B cell (primary cell): ENCODE measurements around the gene HACD1. TPM values are rescaled to one million over a fixed set of nuclear protein-coding genes. Genes with fewer than 3 reads are reported as not detected.
"Not testable (repeated sequence)": the region's sequence is repeated elsewhere in the genome, so short reads cannot be mapped to it uniquely, and the experiment has no call there.

Experiments used
- ATAC-seq: fragments of 200-7000 bp; cut with Tn5 transposase; one replicate; pipeline ENCODE4 v1.10.0; 2021; ENCODE audit warnings: low read depth, mild to moderate bottlenecking, moderate number of reproducible peaks, moderate library complexity
- CTCF ChIA-PET: fragments of 350-600 bp; sonication (Branson Sonifier 250); formaldehyde crosslinking; loops from one replicate; lab custom pipeline; 2021; ENCODE audit warnings: antibody characterized with exemption, inconsistent platforms; lab: Charles Lee
- POLR2A ChIA-PET: fragments of 350-600 bp; sonication (Branson Sonifier 250); formaldehyde crosslinking; loops from one replicate; lab custom pipeline; 2021; ENCODE audit warnings: antibody characterized with exemption; lab: Charles Lee
- DNase-seq: peaks from one replicate; pipeline ENCODE4 v3.0.0; 2013
- H2AFZ ChIP-seq: 2 replicates; pipeline ENCODE4 v1.6.1; 2012; ENCODE audit warnings: mild to moderate bottlenecking, low read depth, low read length; ENCODE audit not compliant: insufficient read depth, poor library complexity, severe bottlenecking
- H3K27ac ChIP-seq, 2 donors: 1 replicate in 1 of 2; 2 replicates in 1 of 2; pipeline ENCODE4 v1.5.1; 2012 to 2013; ENCODE audit warnings: low read length in 2 of 2, mild to moderate bottlenecking in 2 of 2, moderate library complexity in 1 of 2
- H3K27me3 ChIP-seq, 4 experiments: fragments of 200-600 bp in 1 of 4; sonication (generic) in 1 of 4; replicated peaks in 1 of 4; 1 replicate in 2 of 4; 2 replicates in 2 of 4; pipeline versions ENCODE4 v1.6.1 to v1.7.0; 2013 to 2016; ENCODE audit warnings: low read length in 3 of 4, mild to moderate bottlenecking in 2 of 4, mixed read lengths in 1 of 4, moderate library complexity in 1 of 4; ENCODE audit not compliant: insufficient read depth in 4 of 4, control insufficient read depth in 3 of 4; ENCODE audit errors: control extremely low read depth in 1 of 4
- H3K36me3 ChIP-seq, 2 experiments: replicated peaks in 1 of 2; 1 replicate in 1 of 2; 2 replicates in 1 of 2; pipeline versions ENCODE4 v1.6.1 to v1.7.1; 2013; ENCODE audit warnings: low read length in 1 of 2; ENCODE audit not compliant: insufficient read depth in 2 of 2, control insufficient read depth in 1 of 2; ENCODE audit errors: control extremely low read depth in 1 of 2, extremely low read depth in 1 of 2
- H3K4me1 ChIP-seq, 2 donors: fragments of 200-600 bp in 1 of 2; sonication (generic) in 1 of 2; 1 replicate in 1 of 2; 2 replicates in 1 of 2; pipeline versions ENCODE4 v1.5.1 to v1.6.1; 2013 to 2017; ENCODE audit warnings: low read length in 2 of 2; ENCODE audit not compliant: control insufficient read depth in 2 of 2, insufficient read depth in 2 of 2
- H3K4me2 ChIP-seq: replicated peaks from 2 replicates; pipeline ENCODE3; 2012; ENCODE audit warnings: mild to moderate bottlenecking, low read depth, low read length; ENCODE audit not compliant: poor library complexity, severe bottlenecking
- H3K4me3 ChIP-seq, 5 experiments: fragments of 200-600 bp in 1 of 5; sonication (generic) in 1 of 5; 1 replicate in 3 of 5; 2 replicates in 2 of 5; pipeline versions ENCODE4 v1.5.1 to v1.7.0; 2011 to 2016; ENCODE audit warnings: low read length in 4 of 5, mild to moderate bottlenecking in 4 of 5, low read depth in 2 of 5, control low read depth in 1 of 5, moderate library complexity in 1 of 5; ENCODE audit not compliant: insufficient read depth in 1 of 5; ENCODE audit errors: control extremely low read depth in 1 of 5, extremely low read depth in 1 of 5
- H3K79me2 ChIP-seq: fragments of 200-600 bp; sonication (generic); one replicate; pipeline ENCODE4 v1.6.0; 2016; ENCODE audit warnings: low read length; ENCODE audit not compliant: control insufficient read depth, insufficient read depth
- H3K9ac ChIP-seq: fragments of 200-600 bp; sonication (generic); 2 replicates; pipeline ENCODE4 v1.6.1; 2017; ENCODE audit warnings: mild to moderate bottlenecking, low read length, moderate library complexity
- H3K9me3 ChIP-seq, 3 donors: one replicate each; pipeline versions ENCODE4 v1.6.1 to v1.7.1; 2013; ENCODE audit warnings: low read length in 2 of 3; ENCODE audit not compliant: control insufficient read depth in 2 of 3, insufficient read depth in 1 of 3; ENCODE audit errors: control extremely low read depth in 1 of 3
- H4K20me1 ChIP-seq: 2 replicates; pipeline ENCODE4 v1.6.0; 2012; ENCODE audit warnings: mild to moderate bottlenecking, low read length; ENCODE audit not compliant: insufficient read depth, control insufficient read depth, poor library complexity, severe bottlenecking
- H3K27ac Mint-ChIP-seq: one replicate; pipeline ENCODE4 v1.8.0; 2021; ENCODE audit warnings: mixed read lengths
- H3K27me3 Mint-ChIP-seq: one replicate; pipeline ENCODE4 v1.8.0; 2021; ENCODE audit warnings: mixed read lengths
- H3K4me1 Mint-ChIP-seq: one replicate; pipeline ENCODE4 v1.8.0; 2021; ENCODE audit warnings: mixed read lengths
- H3K4me3 Mint-ChIP-seq: one replicate; pipeline ENCODE4 v1.8.0; 2021; ENCODE audit warnings: mixed read lengths
- H3K9me3 Mint-ChIP-seq: one replicate; pipeline ENCODE4 v1.8.0; 2022; ENCODE audit warnings: mixed read lengths; ENCODE audit not compliant: insufficient read depth
- EZH2 ChIP-seq: IDR thresholded peaks from 2 replicates; pipeline ENCODE4 v1.6.1; 2012; ENCODE audit warnings: borderline replicate concordance, low read depth, mild to moderate bottlenecking, moderate library complexity, low read length; ENCODE audit not compliant: insufficient read depth, poor library complexity, severe bottlenecking
- WGBS: methylation state at CpG from one replicate; pipeline ENCODE4 v1.1.5; 2013; ENCODE audit warnings: missing lambda C conversion rate; ENCODE audit not compliant: insufficient coverage; 5-methylcytosine and 5-hydroxymethylcytosine counted together
- intact Hi-C: fragments of 100-400 bp; cut with micrococcal nuclease; formaldehyde crosslinking; loops from one replicate; pipeline ENCODE4 v1.10.0; 2022
- polyA plus RNA-seq: library from polyadenylated mRNA; depleted of rRNA; stranded (reverse); fragments of >200 nt; gene quantifications from 2 replicates; pipeline ENCODE4 v1.2.3, GENCODE V29; 2012
- total RNA-seq, 2 donors: library from RNA; stranded (reverse); fragments of 120-200 nt in 1 of 2; gene quantifications; 1 replicate in 1 of 2; 2 replicates in 1 of 2; pipeline versions ENCODE4 v1.2.3 to v1.2.4, GENCODE V29; 2013 to 2022
- TF ChIP-seq, protein P1 (sequence below): fragments of 200-600 bp; IDR thresholded peaks from one replicate; pipeline ENCODE4 v1.8.0; 2022; ENCODE audit warnings: antibody characterized with exemption, mild to moderate bottlenecking

Gene HACD1
- total and polyA plus RNA-seq, 2 donors (not counting 1 experiment from before 2014, with no cell fraction given), result 1.6 TPM; not detected in 1

- peaks cover 3% of the 10 kb centered on the region for H3K79me2 ChIP-seq
- H3K4me1 Mint-ChIP-seq, result peaks cover 5% of the 10 kb centered on the region
- no peak overlapping the region for H2AFZ ChIP-seq
- no peaks in the 10 kb centered on the region for H3K27me3 Mint-ChIP-seq
- H3K27me3 ChIP-seq, result no peaks in the 10 kb centered on the region
- H3K9me3 Mint-ChIP-seq, result peaks cover 1% of the 10 kb centered on the region
- no peak overlapping the region for H3K27ac ChIP-seq
- no peak overlapping the region for H3K27ac Mint-ChIP-seq
- no peak overlapping the region for H3K4me2 ChIP-seq
- peaks cover 4 to 6% of the 10 kb centered on the region in 2 donors for H3K4me1 ChIP-seq
- intact Hi-C loops, result no loop called here
- 99% methylated on average over 5 of the region's 5 CpGs for WGBS
- ChIA-PET CTCF (interaction anchor here (1.6 kb wide), 1 partner anchor 10 kb away, joined by 5 read pairs; no protein-coding TSS in a partner anchor), POLR2A (no interaction called here)
- H3K36me3 ChIP-seq, result no peaks in the 10 kb centered on the region
- DNase-seq (no peak), ATAC-seq (no peak)
- no peaks in the 10 kb centered on the region for H3K9me3 ChIP-seq
- H3K9ac ChIP-seq, result no peak overlapping the region
- H4K20me1 ChIP-seq, result no peaks in the 10 kb centered on the region
- H3K4me3 Mint-ChIP-seq, result no peak overlapping the region
- TF ChIP-seq EZH2, result no peak
- TF ChIP-seq, protein P1, sequence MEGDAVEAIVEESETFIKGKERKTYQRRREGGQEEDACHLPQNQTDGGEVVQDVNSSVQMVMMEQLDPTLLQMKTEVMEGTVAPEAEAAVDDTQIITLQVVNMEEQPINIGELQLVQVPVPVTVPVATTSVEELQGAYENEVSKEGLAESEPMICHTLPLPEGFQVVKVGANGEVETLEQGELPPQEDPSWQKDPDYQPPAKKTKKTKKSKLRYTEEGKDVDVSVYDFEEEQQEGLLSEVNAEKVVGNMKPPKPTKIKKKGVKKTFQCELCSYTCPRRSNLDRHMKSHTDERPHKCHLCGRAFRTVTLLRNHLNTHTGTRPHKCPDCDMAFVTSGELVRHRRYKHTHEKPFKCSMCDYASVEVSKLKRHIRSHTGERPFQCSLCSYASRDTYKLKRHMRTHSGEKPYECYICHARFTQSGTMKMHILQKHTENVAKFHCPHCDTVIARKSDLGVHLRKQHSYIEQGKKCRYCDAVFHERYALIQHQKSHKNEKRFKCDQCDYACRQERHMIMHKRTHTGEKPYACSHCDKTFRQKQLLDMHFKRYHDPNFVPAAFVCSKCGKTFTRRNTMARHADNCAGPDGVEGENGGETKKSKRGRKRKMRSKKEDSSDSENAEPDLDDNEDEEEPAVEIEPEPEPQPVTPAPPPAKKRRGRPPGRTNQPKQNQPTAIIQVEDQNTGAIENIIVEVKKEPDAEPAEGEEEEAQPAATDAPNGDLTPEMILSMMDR, result no peak
- no peak overlapping the region for H3K4me3 ChIP-seq
Observed at GRCh38 chr10:17637869-17638268, 20.7 kb upstream of the HACD1 start.

- CTCF ChIA-PET, result interaction anchor here (1.0 to 1.3 kb wide), 2 partner anchors 25 to 109 kb away, joined by 3 to 4 read pairs; no protein-coding TSS in a partner anchor
- POLR2A ChIA-PET, result no interaction called here
- Histone ChIP-seq H3K27ac (no peak overlapping the region), H3K79me2 (no peaks in the 10 kb centered on the region), H3K9ac (no peak overlapping the region), H3K36me3 (no peaks in the 10 kb centered on the region), H3K9me3 (peaks cover 0 to 4% (median 0%) of the 10 kb centered on the region in 3 donors), H2AFZ (no peak overlapping the region), H3K4me3 (no peak overlapping the region), H4K20me1 (no peaks in the 10 kb centered on the region), H3K27me3 (no peaks in the 10 kb centered on the region), H3K4me2 (no peak overlapping the region), H3K4me1 (no peaks in the 10 kb centered on the region)
- no peak for TF ChIP-seq EZH2
- TF ChIP-seq, protein P1, result no peak
- no peaks in the 10 kb centered on the region for H3K9me3 Mint-ChIP-seq
- intact Hi-C loops, result no loop called here
- ATAC-seq (no peak), DNase-seq (no peak)
- H3K4me1 Mint-ChIP-seq, result peaks cover 3% of the 10 kb centered on the region
- H3K27me3 Mint-ChIP-seq, result no peaks in the 10 kb centered on the region
- no peak overlapping the region for H3K4me3 Mint-ChIP-seq
- no peak overlapping the region for H3K27ac Mint-ChIP-seq
- 100% methylated on average over 1 of the region's 1 CpG for WGBS
Observed at GRCh38 chr10:17633353-17633752, 16.2 kb upstream of the HACD1 start.

GRCh38 chr10:17632590-17632989, 15.4 kb upstream of the HACD1 start:
- DNase-seq, POLR2A ChIA-PET, CTCF ChIA-PET, H3K9me3 Mint-ChIP-seq, H3K27ac Mint-ChIP-seq, H3K4me1 ChIP-seq, H3K79me2 ChIP-seq, H3K9ac ChIP-seq, H3K4me3 Mint-ChIP-seq, H3K27ac ChIP-seq, H3K9me3 ChIP-seq, intact Hi-C loops, H3K27me3 Mint-ChIP-seq, H3K4me1 Mint-ChIP-seq, ATAC-seq, H3K4me2 ChIP-seq, H4K20me1 ChIP-seq, H3K27me3 ChIP-seq, H2AFZ ChIP-seq, H3K4me3 ChIP-seq, H3K36me3 ChIP-seq: not testable (repeated sequence)
- WGBS, result 91% methylated on average over 5 of the region's 8 CpGs
